Measurements from ENCODE around the gene GID4.

The GID4 gene

DNA sequence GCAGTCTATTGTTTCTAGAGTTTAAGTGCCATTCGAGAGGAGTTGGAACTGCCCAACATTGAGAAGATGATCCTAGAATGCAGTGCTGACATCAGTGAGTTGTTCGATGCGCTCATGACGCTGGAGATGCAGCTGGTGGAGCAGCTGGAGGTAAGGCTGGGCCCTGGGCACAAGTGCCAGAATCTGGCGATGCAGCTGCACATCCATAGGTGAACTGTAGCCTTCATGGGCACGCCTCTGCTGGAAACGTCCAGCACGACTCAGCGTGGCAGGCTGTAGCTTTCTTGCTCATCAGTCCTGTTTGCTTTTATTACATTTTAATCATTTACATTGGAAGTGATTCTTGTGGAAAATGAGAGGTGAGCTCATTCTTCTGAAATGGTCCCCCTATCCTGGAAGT is 34.9 kb upstream of the GID4 start:
- DNase-seq (ENCODE audit: insufficient read length) (no peak), FAIRE-seq (no peak)
- no peak for TF ChIP-seq TAF1 (IDR thresholded peaks at IDR 0.05; ENCODE audit: borderline replicate concordance, low read depth, low read length)
- no peak for TF ChIP-seq POLR2A (IDR thresholded peaks at IDR 0.05; ENCODE audit: low read depth, low read length)
- TF ChIP-seq POLR2AphosphoS5 (IDR thresholded peaks at IDR 0.05; ENCODE audit: low read depth, low read length) = no peak

DNA sequence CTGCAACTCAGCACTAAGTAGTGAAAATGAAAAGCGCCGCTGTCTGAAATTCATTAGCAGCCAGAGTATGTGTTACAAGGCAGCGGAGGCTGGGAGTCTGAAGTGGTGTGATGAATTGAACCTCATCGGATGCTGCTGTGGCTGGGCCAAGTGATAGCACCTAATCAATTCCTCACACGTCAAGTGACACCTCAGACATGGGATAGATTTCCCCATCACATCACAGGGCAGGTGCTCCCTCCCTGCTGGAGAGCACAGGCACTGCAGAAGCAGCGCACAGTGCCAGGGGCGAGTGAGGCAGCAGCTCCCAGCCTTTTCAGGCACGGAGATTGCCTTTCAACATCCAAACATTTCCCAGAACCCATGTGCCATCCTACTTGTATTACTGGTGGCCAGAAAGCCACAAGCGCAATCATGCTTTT is 34.3 kb upstream of the GID4 start:
- FAIRE-seq (no peak), DNase-seq (ENCODE audit: insufficient read length) (no peak)
- TF ChIP-seq TAF1 (IDR thresholded peaks at IDR 0.05; ENCODE audit: borderline replicate concordance, low read depth, low read length) (no peak), POLR2AphosphoS5 (IDR thresholded peaks at IDR 0.05; ENCODE audit: low read depth, low read length) (no peak), POLR2A (IDR thresholded peaks at IDR 0.05; ENCODE audit: low read depth, low read length) (no peak)

DNA sequence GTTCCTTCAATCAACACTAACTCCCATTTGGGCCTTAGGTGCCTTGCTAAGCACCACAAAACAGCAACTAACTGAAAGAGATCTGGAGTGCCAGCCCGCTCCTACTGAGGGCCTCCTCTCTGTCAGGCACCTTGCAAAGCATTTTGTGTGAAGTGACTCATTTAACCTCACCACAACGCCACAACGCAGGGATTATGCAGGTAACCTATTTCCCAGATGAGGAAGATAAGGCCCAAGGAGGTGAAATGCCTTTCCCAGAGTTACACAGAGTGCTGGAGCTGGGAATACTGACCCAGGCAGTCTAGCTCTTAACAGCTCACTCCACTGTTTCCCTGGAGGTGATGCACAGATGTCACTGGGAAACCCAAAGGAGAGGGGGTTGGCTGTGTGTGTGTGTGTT is 33.7 kb upstream of the GID4 start:
- no peak for DNase-seq (ENCODE audit: insufficient read length)
- TF ChIP-seq TAF1 (IDR thresholded peaks at IDR 0.05; ENCODE audit: borderline replicate concordance, low read depth, low read length) (no peak), POLR2AphosphoS5 (IDR thresholded peaks at IDR 0.05; ENCODE audit: low read depth, low read length) (no peak)
- no peak for FAIRE-seq

DNA sequence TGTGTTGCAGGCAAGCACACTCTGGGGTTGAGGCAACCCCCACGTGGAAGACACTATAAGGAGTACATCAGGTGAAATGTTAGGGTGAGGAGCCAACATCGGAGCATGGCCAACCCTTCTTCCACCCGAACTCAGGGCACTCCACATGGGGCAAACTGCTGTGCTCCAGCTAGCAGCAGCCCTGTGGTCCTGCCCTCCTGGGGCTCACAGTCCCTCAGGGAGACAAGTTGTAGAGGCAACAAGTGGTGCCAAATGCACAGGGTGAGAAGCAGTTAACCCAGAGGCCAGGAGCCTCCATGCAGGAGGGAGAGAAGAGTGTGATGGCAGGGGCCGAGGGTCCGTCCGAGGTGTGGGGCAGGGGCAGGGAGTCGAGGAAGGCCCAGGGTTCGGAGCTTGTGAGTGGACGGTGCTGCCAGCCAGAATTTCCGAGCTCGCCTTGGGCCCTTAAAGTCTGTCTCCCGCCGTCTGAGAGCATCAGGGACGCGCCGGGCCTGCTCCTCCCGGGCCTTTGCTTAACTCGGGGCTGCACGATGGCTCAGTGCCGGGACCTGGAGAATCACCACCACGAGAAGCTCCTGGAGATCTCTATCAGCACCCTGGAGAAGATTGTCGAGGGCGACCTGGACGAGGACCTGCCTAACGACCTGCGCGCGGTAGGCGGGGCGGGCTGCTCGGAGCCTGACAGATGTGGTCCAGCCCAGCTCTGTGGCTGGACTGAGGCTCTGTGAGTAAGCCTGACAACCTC is 32.5 kb upstream of the GID4 start:
- DNase-seq (ENCODE audit: insufficient read length) = no peak
- TF ChIP-seq TAF1 (IDR thresholded peaks at IDR 0.05; ENCODE audit: borderline replicate concordance, low read depth, low read length) (no peak), POLR2AphosphoS5 (IDR thresholded peaks at IDR 0.05; ENCODE audit: low read depth, low read length) (no peak), POLR2A (IDR thresholded peaks at IDR 0.05; ENCODE audit: low read depth, low read length) (no peak)
- no peak for FAIRE-seq

DNA sequence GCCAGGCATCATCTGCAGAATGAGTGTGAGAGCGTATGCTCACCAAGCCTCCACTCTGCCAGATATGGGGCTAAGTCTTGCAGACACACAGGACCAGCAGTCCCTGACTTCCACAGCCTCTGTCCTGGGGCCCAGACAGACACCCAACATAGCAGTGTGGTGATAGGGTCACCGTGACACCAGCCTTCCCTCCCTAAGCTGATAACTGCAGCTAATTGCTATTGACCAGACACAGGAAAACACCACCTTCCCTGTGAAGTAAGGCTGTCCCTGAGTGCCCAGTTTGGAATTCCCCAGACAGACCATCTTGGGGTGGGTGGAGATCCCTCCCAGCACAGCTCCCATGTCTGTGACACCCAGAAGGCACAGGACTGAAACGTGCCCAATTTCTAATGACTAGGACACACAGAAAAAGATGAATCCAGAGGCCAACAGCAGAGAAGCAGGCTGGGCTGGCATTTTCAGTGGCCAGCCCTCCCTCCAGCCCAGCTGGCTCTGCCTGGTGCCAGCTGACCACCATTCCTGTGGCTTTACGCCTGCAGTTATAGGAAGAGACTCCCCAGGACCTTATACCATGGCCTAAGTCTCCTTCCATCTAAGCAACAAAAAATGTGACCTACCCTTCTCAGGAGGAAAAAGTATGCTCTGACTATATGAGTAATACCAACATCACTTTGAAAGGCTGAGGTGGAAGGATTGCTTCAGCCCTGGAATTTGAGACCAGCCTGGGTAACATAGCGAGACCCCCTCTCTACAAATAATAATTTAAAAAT is 30.5 kb upstream of the GID4 start:
- FAIRE-seq = no peak
- no peak for DNase-seq (ENCODE audit: insufficient read length)
- TF ChIP-seq POLR2A (IDR thresholded peaks at IDR 0.05; ENCODE audit: low read depth, low read length) (no peak), TAF1 (IDR thresholded peaks at IDR 0.05; ENCODE audit: borderline replicate concordance, low read depth, low read length) (no peak)

DNA sequence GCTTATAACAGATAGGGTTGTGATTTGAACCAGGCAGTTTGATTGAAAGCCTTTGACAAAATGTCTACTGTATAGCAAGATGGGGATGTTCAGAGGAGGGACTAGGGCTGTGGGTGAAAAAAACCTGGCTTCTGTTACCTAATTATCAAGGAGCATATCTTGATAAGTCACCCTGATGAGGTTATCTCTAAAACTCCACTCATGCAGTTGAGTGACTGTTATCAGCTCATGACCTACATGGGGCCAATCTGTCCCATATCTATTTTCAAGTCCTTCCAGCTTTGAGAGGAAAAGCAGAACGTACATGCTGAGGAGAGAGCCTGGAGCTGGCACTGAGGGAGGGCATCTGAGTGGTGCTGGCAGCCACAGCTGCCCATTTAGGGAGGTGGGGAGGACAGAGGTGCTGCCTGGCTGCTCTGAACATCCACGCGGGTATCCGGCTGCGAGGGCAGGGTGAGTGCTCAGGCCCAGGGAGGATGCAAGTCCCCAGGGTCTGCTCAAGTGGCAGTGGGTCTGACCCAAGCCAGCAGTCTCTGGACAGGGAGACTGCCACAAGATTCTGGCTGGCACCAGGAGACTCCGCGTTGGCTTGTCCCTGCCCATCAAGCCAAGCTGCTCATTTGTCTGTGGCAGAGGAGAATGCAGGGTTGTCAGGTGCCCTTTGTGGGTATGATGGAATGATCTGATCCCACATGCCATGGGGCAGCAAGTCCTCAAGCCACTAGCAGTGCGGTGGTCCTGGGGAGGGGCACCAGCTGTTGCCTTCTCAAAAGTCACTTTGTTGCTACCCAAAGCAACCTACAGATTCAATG is 29.4 kb upstream of the GID4 start:
- DNase-seq (ENCODE audit: insufficient read length) = no peak
- TF ChIP-seq POLR2AphosphoS5 (IDR thresholded peaks at IDR 0.05; ENCODE audit: low read depth, low read length) (no peak), TAF1 (IDR thresholded peaks at IDR 0.05; ENCODE audit: borderline replicate concordance, low read depth, low read length) (no peak)
- FAIRE-seq = no peak

DNA sequence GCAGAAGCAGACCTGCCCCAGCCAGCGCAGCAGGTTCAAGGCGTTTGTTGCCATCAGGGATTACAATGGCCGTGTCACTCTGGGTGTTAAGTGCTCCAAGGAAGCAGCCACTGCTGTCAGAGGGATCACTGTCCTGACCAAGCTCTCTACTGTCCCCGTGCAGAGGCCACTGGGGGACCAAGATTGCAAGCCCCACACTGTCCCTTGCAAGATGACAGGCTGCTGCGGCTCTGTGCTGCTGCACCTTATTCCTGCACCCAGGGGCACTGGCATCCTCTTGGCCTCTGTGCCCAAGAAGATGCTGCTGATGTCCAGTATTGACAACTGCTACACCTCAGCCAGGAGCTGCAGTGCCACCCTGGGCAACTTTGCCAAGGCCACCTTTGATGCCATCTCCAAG is 27.9 kb upstream of the GID4 start:
- DNase-seq (ENCODE audit: insufficient read length) (no peak), FAIRE-seq (no peak)
- TF ChIP-seq POLR2A (IDR thresholded peaks at IDR 0.05; ENCODE audit: low read depth, low read length) (no peak), TAF1 (IDR thresholded peaks at IDR 0.05; ENCODE audit: borderline replicate concordance, low read depth, low read length) (no peak)

DNA sequence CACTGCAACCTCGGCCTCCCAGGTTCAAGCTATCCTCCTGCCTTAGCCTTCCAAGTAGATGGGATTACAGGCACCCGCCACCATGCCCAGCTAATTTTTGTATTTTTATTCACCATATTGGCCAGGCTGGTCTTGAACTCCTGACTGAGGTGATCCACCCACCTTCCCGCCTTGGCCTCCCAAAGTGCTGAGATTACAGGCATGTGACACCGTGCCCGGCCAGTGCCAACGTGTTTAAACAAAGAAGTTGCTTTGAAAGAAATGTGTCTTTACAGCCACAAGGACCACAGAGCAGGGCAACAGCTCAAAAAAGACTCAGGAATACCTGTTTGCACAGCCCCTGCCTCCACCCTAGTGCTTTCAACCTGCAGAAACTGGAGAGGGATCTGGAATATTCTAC is 25.2 kb upstream of the GID4 start:
- TF ChIP-seq POLR2A (IDR thresholded peaks at IDR 0.05; ENCODE audit: low read depth, low read length) (no peak), POLR2AphosphoS5 (IDR thresholded peaks at IDR 0.05; ENCODE audit: low read depth, low read length) (no peak), TAF1 (IDR thresholded peaks at IDR 0.05; ENCODE audit: borderline replicate concordance, low read depth, low read length) (no peak)
- FAIRE-seq = no peak
- DNase-seq (ENCODE audit: insufficient read length) = no peak

DNA sequence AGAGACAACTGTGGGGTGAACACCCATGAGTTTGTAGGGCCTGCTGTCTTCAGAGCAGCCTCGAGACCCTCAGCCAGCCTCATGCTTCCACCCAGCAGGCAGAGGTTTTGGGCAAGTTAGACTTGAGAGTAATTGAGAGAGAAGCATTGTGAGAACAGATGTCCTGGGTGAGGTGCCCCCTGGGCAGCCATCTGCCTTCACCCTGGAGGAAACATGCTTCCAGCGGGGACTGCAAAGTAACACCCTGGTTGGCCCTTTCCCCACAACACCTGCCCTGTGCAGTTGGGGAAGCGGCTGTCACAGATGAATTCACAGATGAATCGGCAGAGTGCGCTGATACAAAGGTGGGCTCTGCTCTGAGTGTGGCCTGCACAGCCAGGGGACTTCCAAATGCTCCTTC is 23.6 kb upstream of the GID4 start:
- DNase-seq (ENCODE audit: insufficient read length) (no peak), FAIRE-seq (no peak)
- TF ChIP-seq POLR2A (IDR thresholded peaks at IDR 0.05; ENCODE audit: low read depth, low read length) (no peak), POLR2AphosphoS5 (IDR thresholded peaks at IDR 0.05; ENCODE audit: low read depth, low read length) (no peak), TAF1 (IDR thresholded peaks at IDR 0.05; ENCODE audit: borderline replicate concordance, low read depth, low read length) (no peak)

DNA sequence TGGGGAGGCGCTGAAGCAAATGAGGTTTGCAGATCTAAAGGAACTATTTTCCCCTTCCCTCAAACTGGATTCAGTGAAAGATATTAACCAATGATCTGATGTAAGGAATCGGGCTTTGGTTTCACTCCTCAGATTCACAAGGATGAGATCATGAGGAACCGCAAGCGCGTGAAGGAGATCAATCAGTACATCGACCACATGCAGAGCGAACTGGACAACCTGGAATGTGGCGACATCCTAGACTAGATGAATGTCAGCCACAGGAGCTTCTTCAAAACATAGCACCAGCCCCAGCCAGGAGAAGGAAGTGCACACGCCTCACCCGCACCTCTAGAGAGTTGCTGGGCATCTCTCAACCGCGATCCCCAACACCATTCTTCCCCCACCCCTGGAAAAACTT is 22.8 kb upstream of the GID4 start:
- TF ChIP-seq POLR2A (IDR thresholded peaks at IDR 0.05; ENCODE audit: low read depth, low read length) (no peak), TAF1 (IDR thresholded peaks at IDR 0.05; ENCODE audit: borderline replicate concordance, low read depth, low read length) (no peak), POLR2AphosphoS5 (IDR thresholded peaks at IDR 0.05; ENCODE audit: low read depth, low read length) (no peak)
- DNase-seq (ENCODE audit: insufficient read length) (no peak), FAIRE-seq (no peak)

DNA sequence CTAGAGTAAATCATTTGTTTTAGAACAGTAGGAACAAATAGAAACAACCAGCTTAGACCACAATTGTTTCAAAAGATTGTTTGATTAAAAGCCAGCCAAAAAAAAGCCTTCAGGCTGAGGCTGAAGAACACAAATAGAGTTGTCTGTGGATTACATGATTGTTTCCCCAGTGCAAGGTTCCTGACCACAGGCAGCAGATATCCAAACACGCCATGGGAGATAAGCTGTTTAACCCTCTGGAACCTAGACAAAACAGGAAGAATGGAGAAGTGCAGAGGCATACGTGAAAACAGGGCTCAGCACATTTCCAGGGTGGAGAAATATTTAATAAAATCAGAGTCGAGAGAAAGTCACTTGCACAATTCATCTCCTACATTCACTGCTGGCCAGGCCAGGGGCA is 21.2 kb upstream of the GID4 start:
- FAIRE-seq = no peak
- TF ChIP-seq POLR2A (IDR thresholded peaks at IDR 0.05; ENCODE audit: low read depth, low read length) (no peak), POLR2AphosphoS5 (IDR thresholded peaks at IDR 0.05; ENCODE audit: low read depth, low read length) (no peak), TAF1 (IDR thresholded peaks at IDR 0.05; ENCODE audit: borderline replicate concordance, low read depth, low read length) (no peak)
- DNase-seq (ENCODE audit: insufficient read length) = no peak
